SJCRH30 (cell line): Measurements from ENCODE around the gene NSG2. TPM values are rescaled to one million over a fixed set of nuclear protein-coding genes. Genes with fewer than 3 reads are reported as not detected.
"Not testable (repeated sequence)": the region's sequence is repeated elsewhere in the genome, so short reads cannot be mapped to it uniquely, and the experiment has no call there.

Experiments used
- DNase-seq, 2 experiments: peaks; one replicate each; pipeline ENCODE4 v3.0.0-alpha.2; 2015 to 2020
- H3K27ac ChIP-seq: fragments of 250-450 bp; sonication (Bioruptor Pico); 2 replicates; pipeline ENCODE4 v1.5.1; 2020; ENCODE audit warnings: mild to moderate bottlenecking, moderate library complexity
- H3K27me3 ChIP-seq: fragments of 250-450 bp; sonication (Bioruptor Pico); 2 replicates; pipeline ENCODE4 v1.5.1; 2020; ENCODE audit warnings: mild to moderate bottlenecking, moderate library complexity
- H3K36me3 ChIP-seq: fragments of 250-450 bp; sonication (Bioruptor Pico); 2 replicates; pipeline ENCODE4 v1.5.1; 2020; ENCODE audit warnings: mild to moderate bottlenecking, moderate library complexity
- H3K4me1 ChIP-seq: fragments of 250-450 bp; sonication (Bioruptor Pico); 2 replicates; pipeline ENCODE4 v1.5.1; 2020; ENCODE audit warnings: mild to moderate bottlenecking, moderate library complexity
- H3K4me3 ChIP-seq: fragments of 250-450 bp; sonication (Bioruptor Pico); 2 replicates; pipeline ENCODE4 v1.5.1; 2020; ENCODE audit warnings: mild to moderate bottlenecking, moderate library complexity
- H3K9me3 ChIP-seq: fragments of 250-450 bp; sonication (Bioruptor Pico); replicated peaks from 2 replicates; pipeline ENCODE4 v1.5.1; 2020; ENCODE audit warnings: mild to moderate bottlenecking, moderate library complexity
- total RNA-seq: library from RNA; depleted of rRNA; stranded (reverse); fragments of >200 nt; shearing (Covaris generic); gene quantifications from 2 replicates; pipeline ENCODE4 v1.2.3, GENCODE V29; 2014

NSG2 gene
- total RNA-seq, 1 experiment from 2014 or later: not detected

- not testable (repeated sequence) for H3K27ac ChIP-seq, H3K9me3 ChIP-seq, H3K4me3 ChIP-seq, H3K27me3 ChIP-seq, H3K36me3 ChIP-seq, H3K4me1 ChIP-seq, DNase-seq
These were observed 57.1 kb downstream of the NSG2 start for GRCh38 chr5:174102574-174102973.

DNA sequence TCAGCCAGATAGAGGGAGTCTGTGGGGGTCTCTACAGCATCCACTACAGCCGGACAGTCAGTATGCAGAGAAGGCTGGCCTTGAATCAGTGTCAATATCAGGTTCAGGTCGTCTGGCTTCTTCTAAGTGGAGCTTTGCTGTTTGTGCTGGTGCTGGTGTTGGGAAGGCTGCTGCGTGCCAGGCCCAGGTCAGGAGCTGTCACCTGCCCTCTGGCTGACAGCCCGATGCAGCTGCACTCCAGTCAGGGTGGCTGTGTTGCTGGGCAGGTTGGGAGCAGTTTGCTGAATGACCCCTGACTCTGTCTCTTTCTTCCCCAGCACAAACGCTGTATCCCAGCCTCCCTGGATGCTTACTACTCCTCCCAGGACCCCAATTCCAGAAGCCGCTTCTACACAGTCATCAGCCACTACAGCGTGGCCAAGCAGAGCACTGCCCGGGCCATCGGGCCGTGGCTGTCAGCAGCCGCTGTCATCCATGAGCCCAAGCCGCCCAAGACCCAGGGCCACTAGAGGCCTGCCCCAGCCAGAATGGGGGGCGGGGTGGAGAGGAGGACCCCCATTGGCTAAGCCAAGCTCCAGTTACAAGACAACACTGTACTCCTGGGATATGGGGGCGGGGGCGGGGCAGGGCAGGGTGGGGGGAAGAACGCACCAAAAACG lies 61.6 kb downstream of the NSG2 start:
- Histone ChIP-seq H3K9me3 (no peaks in the 10 kb centered on the region), H3K27ac (no peak overlapping the region), H3K36me3 (no peaks in the 10 kb centered on the region), H3K4me1 (no peaks in the 10 kb centered on the region), H3K4me3 (no peak overlapping the region), H3K27me3 (no peaks in the 10 kb centered on the region)
- no peak for DNase-seq

- no peak for DNase-seq
- Histone ChIP-seq H3K4me1 (no peaks in the 10 kb centered on the region), H3K36me3 (no peaks in the 10 kb centered on the region), H3K27ac (no peak overlapping the region), H3K27me3 (no peaks in the 10 kb centered on the region), H3K9me3 (no peaks in the 10 kb centered on the region), H3K4me3 (no peak overlapping the region)
These were observed 63.2 kb downstream of the NSG2 start for GRCh38 chr5:174108745-174109144.

GRCh38 chr5:174109698-174110260 lies 64.3 kb downstream of the NSG2 start:
- H3K36me3 ChIP-seq: no peaks in the 10 kb centered on the region
- no peaks in the 10 kb centered on the region for H3K9me3 ChIP-seq
- no peaks in the 10 kb centered on the region for H3K4me1 ChIP-seq
- no peaks in the 10 kb centered on the region for H3K27me3 ChIP-seq
- no peak overlapping the region for H3K27ac ChIP-seq
- DNase-seq: no peak
- no peak overlapping the region for H3K4me3 ChIP-seq

GRCh38 chr5:174110310-174110709 lies 64.8 kb downstream of the NSG2 start:
- Histone ChIP-seq H3K4me3 (no peak overlapping the region), H3K36me3 (no peaks in the 10 kb centered on the region), H3K27ac (no peak overlapping the region), H3K9me3 (no peaks in the 10 kb centered on the region), H3K27me3 (no peaks in the 10 kb centered on the region), H3K4me1 (no peaks in the 10 kb centered on the region)
- DNase-seq: no peak

DNA sequence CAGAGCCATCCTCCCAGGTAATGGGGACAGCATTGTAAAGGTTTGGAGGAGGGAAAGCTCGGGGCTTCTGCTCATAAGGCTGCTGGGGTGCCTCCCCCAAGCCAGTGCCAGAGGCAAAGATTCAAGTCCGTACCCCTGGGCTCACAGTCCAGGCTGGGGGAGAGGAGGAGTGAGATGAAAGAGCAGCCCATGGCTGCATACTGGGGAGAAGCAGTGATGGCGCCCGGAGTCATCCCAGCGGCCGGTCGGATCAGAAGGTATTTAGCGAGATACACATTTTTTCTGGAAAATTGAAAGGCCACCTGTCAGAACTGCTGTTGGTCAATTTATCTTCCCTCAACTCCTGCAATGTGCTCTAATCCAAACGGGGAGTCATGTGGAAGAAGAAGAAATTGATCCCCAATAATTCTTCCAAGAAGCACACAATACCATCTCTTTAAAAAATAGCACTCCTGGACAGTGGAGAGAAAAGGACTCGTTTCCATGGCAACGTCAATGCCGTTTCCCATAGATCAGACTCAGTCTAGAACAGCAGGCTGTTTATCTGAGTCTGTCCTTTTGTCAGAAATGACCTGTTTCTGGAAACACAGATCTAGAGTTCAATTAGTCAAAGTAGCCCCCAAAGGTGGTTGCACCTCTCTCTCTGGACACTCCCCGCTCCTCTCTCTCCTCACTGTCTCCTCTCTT lies 65.9 kb downstream of the NSG2 start:
- Histone ChIP-seq H3K36me3 (no peaks in the 10 kb centered on the region), H3K4me3 (no peak overlapping the region), H3K4me1 (no peaks in the 10 kb centered on the region), H3K27ac (no peak overlapping the region), H3K9me3 (no peaks in the 10 kb centered on the region), H3K27me3 (no peaks in the 10 kb centered on the region)
- no peak for DNase-seq

DNA sequence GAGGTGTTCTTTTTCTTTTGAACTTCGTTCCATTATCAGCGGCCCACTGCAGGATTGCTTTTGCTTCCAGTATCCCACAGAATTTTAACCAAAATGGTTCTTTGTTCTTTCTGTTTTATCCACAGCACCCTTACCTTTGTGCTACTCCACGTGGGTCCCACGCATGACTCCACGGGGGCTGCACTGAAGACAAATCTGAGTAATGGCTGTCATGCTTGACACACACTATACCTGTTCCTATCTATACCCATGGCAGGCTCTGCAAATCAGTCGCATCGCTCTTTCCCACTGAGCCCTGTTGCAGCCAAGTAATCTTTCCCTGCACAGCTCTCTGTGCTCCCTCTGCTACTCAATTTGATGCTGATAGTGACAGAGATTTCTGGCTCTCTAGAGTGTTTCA lies 69.7 kb downstream of the NSG2 start:
- H3K9me3 ChIP-seq: no peaks in the 10 kb centered on the region
- H3K4me1 ChIP-seq: no peaks in the 10 kb centered on the region
- no peak for DNase-seq
- no peak overlapping the region for H3K27ac ChIP-seq
- H3K4me3 ChIP-seq: no peak overlapping the region
- H3K27me3 ChIP-seq: 0 out of 2 replicates have a peak, but pooled peaks cover 8% of the 10 kb centered on the region
- no peaks in the 10 kb centered on the region for H3K36me3 ChIP-seq

GRCh38 chr5:174118823-174119467 lies 73.4 kb downstream of the NSG2 start:
- no peak for DNase-seq
- Histone ChIP-seq H3K36me3 (no peaks in the 10 kb centered on the region), H3K27me3 (0 out of 2 replicates have a peak, but pooled peaks cover 8% of the 10 kb centered on the region), H3K9me3 (no peaks in the 10 kb centered on the region), H3K4me3 (no peak overlapping the region), H3K4me1 (no peaks in the 10 kb centered on the region), H3K27ac (no peak overlapping the region)

DNA sequence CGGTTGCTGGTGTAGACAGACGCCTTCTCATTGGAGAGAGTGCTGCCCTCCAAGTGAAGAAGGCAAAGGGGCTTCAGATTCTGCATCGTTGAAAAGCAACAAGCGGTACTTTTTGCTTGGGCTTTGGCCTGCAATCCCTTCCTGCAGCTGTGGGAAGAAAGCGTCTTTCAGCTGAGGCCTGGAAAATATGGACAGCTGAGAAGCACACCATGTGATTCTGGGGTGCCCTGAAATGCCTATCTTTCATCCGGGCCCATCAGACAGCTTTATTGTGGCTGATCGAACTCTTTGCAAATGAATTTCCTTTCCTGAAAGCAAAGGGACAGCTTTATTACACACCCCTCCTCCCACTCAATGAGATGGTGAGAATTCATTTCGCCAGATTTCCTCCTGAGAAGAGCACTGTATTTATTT lies 74.0 kb downstream of the NSG2 start:
- Histone ChIP-seq H3K27ac (no peak overlapping the region), H3K4me1 (no peaks in the 10 kb centered on the region), H3K36me3 (no peaks in the 10 kb centered on the region), H3K9me3 (no peaks in the 10 kb centered on the region), H3K27me3 (0 out of 2 replicates have a peak, but pooled peaks cover 8% of the 10 kb centered on the region), H3K4me3 (no peak overlapping the region)
- DNase-seq: no peak

DNA sequence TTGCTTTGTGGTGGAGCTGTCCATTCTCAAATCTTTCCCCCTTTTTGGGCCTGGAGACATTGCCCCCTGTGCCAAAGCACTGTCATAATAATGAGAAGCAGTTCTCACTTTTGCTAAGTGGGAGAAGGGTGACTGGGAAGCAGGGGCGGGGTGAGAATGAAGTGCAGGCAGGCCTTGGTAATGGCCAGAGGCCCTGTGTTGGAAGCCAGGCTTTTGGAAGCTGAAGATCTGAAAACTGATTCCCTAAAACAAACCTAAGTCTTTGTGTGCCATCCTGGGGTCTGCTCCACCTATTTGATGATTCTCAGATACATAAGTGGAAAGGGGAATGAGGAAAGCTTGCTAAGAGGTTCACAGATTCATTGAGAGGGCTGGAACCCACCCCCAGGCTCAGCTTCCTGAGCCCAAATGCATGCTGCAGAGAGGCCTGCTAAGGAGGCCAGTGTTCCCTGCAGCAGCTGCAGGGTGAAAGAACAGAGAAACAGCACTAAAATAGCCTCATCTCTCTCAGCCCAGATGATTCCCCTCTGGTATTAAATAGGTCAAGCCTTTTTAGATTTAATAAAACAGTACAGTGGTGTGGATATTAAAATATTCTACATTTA lies 75.0 kb downstream of the NSG2 start:
- H3K4me1 ChIP-seq: no peaks in the 10 kb centered on the region
- H3K36me3 ChIP-seq: no peaks in the 10 kb centered on the region
- no peak overlapping the region for H3K27ac ChIP-seq
- H3K9me3 ChIP-seq: 0 out of 2 replicates have a peak, but pooled peaks cover 6% of the 10 kb centered on the region
- H3K4me3 ChIP-seq: no peak overlapping the region
- no peak for DNase-seq
- H3K27me3 ChIP-seq: 0 out of 2 replicates have a peak, but pooled peaks cover 8% of the 10 kb centered on the region

DNA sequence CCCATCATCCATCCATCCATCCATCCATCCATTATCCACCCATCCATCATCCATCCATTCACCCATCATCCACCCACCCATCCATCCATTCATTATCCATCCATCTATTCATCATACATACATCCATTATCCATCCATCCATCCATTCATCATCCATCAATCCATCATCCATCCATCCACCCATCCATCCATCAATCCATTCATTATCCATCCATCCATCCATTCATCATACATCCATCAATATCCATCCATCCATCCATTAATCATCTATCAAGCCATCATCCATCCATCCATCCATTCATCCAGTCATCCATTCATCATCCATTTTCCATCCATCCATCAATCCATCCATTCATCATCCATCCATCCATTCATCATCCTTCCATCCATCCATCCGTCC lies 89.0 kb downstream of the NSG2 start:
- H3K27ac ChIP-seq: no peak overlapping the region
- H3K36me3 ChIP-seq: no peaks in the 10 kb centered on the region
- H3K4me3 ChIP-seq: no peak overlapping the region
- DNase-seq: no peak
- no peaks in the 10 kb centered on the region for H3K4me1 ChIP-seq
- no peaks in the 10 kb centered on the region for H3K27me3 ChIP-seq
- no peaks in the 10 kb centered on the region for H3K9me3 ChIP-seq

DNA sequence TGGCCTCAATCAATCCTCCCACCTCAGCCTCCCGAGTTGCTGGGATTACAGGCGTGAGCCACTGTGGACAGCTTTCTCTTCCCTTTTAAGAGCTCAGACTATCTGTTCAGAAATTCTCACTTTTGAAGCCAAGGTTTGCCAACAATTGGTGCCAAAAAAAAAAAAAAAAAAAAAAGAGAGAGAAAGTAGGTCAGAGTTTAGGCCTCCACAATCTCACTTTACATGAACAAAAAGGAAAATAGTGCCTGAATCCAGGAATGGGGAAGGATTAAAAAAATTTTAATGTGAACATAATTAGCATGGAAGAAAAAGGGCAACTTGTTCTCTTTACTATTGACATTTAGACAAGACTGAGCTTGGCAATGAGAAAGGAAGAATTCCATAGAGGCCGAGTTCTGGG lies 94.1 kb downstream of the NSG2 start:
- no peak for DNase-seq
- H3K27ac ChIP-seq: no peak overlapping the region

DNA sequence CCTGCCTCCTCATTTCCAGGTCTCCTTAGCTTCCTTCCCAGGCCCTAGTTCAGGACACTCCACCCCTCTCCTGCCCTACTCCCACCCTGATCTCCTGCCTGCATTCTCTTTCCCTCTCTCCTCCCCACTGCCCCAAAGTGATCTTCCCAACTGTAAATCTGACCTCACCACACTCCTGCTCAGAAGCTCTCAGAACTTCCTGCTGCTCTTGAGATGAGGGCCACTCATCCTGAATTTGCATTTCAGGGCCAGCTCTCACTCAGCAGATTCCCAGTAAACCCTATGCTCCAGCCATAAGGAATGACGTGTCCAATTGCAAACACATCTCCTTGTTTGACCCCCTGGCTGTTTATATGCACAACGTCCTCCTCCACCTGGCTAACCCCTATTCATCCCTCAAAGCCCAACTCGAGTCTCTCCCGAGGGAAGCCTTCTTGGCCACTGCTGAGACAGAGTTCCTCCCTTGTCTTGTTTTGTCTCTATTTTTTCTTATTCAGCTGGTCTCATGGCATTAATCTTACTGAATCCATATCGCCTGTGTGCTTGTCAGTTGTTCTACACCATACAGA lies 95.0 kb downstream of the NSG2 start:
- H3K9me3 ChIP-seq: no peaks in the 10 kb centered on the region
- H3K4me1 ChIP-seq: no peaks in the 10 kb centered on the region
- H3K4me3 ChIP-seq: no peak overlapping the region
- H3K27me3 ChIP-seq: 0 out of 2 replicates have a peak, but pooled peaks cover 5% of the 10 kb centered on the region
- no peak overlapping the region for H3K27ac ChIP-seq
- H3K36me3 ChIP-seq: no peaks in the 10 kb centered on the region
- DNase-seq: no peak

More for the DNA sequence above, 94.1 kb downstream of the NSG2 start:
- Histone ChIP-seq H3K36me3 (no peaks in the 10 kb centered on the region), H3K4me3 (no peak overlapping the region), H3K4me1 (no peaks in the 10 kb centered on the region), H3K27me3 (0 out of 2 replicates have a peak, but pooled peaks cover 5% of the 10 kb centered on the region), H3K9me3 (no peaks in the 10 kb centered on the region)

DNA sequence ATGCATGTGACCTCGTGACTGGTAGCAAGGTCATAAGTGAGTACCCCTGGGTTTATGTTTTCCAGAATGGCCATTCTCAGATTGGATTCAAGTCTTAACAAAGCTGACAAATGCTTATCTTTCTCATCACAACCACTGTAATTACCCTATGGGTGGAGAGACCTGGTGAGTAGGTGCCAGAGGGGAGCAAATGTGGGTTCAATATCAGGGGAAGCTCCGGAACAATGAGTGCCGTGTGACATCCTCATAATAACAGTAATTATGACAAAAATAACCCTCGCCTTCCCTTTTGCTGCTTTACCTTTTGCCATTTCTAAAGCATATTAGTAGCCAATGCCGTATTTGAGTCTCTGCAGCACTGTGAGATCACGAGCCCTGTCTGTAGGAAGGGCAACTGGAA lies 95.9 kb downstream of the NSG2 start:
- no peak for DNase-seq
- no peaks in the 10 kb centered on the region for H3K4me1 ChIP-seq
- no peak overlapping the region for H3K27ac ChIP-seq
- H3K36me3 ChIP-seq: no peaks in the 10 kb centered on the region
- no peaks in the 10 kb centered on the region for H3K9me3 ChIP-seq
- H3K27me3 ChIP-seq: 0 out of 2 replicates have a peak, but pooled peaks cover 5% of the 10 kb centered on the region
- no peak overlapping the region for H3K4me3 ChIP-seq
